Parathyroid adenoma (tissue), 2 donors: ENCODE data around the gene LIMA1.
A peak's percentile ranks its signal among the peaks of the same experiment; 100 is the strongest.

Experiments used
- H2AFZ ChIP-seq: fragments of 300-600 bp; sonication (generic); one replicate; pipeline ENCODE4 v1.7.0; 2017; ENCODE audit warnings: antibody characterized with exemption, mild to moderate bottlenecking
- H3K27ac ChIP-seq: fragments of 300-600 bp; sonication (generic); one replicate; pipeline ENCODE4 v1.7.0; 2017
- H3K27me3 ChIP-seq: fragments of 300-600 bp; sonication (generic); one replicate; pipeline ENCODE4 v1.7.0; 2017; ENCODE audit warnings: low read length; ENCODE audit not compliant: control insufficient read depth, insufficient read depth
- H3K36me3 ChIP-seq: fragments of 300-600 bp; sonication (generic); one replicate; pipeline ENCODE4 v1.7.0; 2017; ENCODE audit warnings: low read length; ENCODE audit not compliant: control insufficient read depth, insufficient read depth
- H3K4me1 ChIP-seq: fragments of 300-600 bp; sonication (generic); one replicate; pipeline ENCODE4 v1.7.0; 2017; ENCODE audit warnings: control low read depth
- H3K4me2 ChIP-seq: fragments of 300-600 bp; sonication (generic); one replicate; pipeline ENCODE4 v1.7.0; 2017; ENCODE audit warnings: low read length
- H3K4me3 ChIP-seq: fragments of 300-600 bp; sonication (generic); one replicate; pipeline ENCODE4 v1.7.0; 2017; ENCODE audit warnings: low read depth, low read length
- H3K79me2 ChIP-seq: fragments of 300-600 bp; sonication (generic); one replicate; pipeline ENCODE4 v1.7.0; 2017; ENCODE audit warnings: control low read depth
- H3K9ac ChIP-seq: fragments of 300-600 bp; sonication (generic); one replicate; pipeline ENCODE4 v1.7.0; 2017; ENCODE audit warnings: mild to moderate bottlenecking
- H3K9me3 ChIP-seq: fragments of 300-600 bp; sonication (generic); one replicate; pipeline ENCODE4 v1.7.0; 2017; ENCODE audit warnings: low read length; ENCODE audit not compliant: control insufficient read depth
- CTCF ChIP-seq: fragments of 300-600 bp; sonication (generic); IDR thresholded peaks from one replicate; pipeline ENCODE4 v1.7.0; 2017; ENCODE audit warnings: antibody characterized with exemption, mild to moderate bottlenecking
- donor health status: primary hyperparathyroidism.

LIMA1 gene

DNA sequence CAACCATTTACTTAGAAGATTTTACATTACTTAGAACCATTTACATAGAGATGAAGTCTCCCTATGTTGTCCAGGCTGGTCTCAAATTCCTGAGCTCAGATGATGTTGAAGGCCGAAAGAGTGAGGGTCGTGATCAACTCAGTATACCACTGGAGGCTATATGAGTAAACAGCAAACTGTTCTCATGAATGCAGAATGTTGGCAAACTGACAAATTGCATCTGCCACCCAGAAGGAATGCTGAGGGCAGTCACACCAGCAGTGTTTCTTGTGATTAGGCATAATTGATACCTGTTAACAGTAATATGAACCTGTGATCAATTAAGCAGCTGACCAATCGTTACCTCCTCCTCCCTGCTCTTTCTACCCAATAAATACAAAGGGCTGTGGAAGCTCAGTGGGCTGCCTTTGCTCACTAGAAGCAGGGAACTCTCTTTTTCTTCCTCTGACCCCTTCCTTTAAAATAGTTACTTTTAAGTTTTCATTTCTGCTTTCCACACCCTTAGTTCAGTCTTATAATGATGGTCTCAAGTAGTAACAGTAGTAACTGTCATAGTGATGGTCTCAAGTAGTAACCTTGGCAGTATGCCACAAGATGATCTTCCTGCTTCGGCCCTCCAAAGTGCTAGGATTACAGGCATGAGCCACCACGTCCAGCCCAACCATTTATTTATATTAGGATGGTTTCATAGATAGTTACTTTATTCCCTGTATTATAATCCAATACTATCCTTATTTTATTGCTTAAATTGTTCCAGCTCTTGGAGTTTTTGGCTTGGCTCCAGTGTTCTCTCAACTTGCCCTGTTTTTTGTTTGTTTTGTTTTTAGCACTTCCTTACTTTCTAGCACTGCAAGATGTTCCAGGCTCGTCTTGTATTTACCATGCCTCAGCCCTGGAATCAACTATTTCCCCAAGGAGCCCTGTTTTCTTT, 25.8 kb downstream of the LIMA1 start:
- Histone ChIP-seq H3K9me3 (no peaks in the 10 kb centered on the region), H3K27me3 (no peaks in the 10 kb centered on the region), H3K79me2 (no peaks in the 10 kb centered on the region), H3K27ac (peak overlapping the region; percentile 60), H2AFZ (peak overlapping the region; percentile 43), H3K36me3 (no peaks in the 10 kb centered on the region), H3K9ac (no peak overlapping the region), H3K4me2 (peak overlapping the region; percentile 47), H3K4me3 (no peak overlapping the region), H3K4me1 (peaks cover 13% of the 10 kb centered on the region)
- no peak for TF ChIP-seq CTCF

DNA sequence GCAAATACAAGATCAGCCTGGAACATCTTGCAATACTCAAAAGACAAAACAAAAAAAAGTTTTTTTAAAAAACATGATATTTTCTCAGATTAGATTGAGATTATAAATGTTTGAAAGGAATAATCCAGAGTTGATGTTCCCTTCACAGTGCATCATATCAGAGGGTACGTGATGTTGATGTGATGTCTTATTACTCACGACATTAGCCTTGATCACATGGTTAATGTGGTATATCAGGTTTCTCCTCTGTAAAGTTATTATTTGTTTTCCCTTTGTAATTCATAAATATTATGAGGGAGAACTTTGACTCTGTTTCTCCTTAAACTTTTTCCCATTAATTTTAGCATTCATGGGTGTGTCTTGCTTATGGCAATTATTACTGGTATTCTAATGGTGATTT, 26.6 kb downstream of the LIMA1 start:
- Histone ChIP-seq H3K36me3 (no peaks in the 10 kb centered on the region), H3K4me1 (peaks cover 15% of the 10 kb centered on the region), H3K27me3 (no peaks in the 10 kb centered on the region), H3K4me3 (no peak overlapping the region), H3K79me2 (no peaks in the 10 kb centered on the region), H3K9ac (no peak overlapping the region), H3K9me3 (no peaks in the 10 kb centered on the region), H2AFZ (no peak overlapping the region), H3K4me2 (no peak overlapping the region), H3K27ac (no peak overlapping the region)
- no peak for TF ChIP-seq CTCF

DNA sequence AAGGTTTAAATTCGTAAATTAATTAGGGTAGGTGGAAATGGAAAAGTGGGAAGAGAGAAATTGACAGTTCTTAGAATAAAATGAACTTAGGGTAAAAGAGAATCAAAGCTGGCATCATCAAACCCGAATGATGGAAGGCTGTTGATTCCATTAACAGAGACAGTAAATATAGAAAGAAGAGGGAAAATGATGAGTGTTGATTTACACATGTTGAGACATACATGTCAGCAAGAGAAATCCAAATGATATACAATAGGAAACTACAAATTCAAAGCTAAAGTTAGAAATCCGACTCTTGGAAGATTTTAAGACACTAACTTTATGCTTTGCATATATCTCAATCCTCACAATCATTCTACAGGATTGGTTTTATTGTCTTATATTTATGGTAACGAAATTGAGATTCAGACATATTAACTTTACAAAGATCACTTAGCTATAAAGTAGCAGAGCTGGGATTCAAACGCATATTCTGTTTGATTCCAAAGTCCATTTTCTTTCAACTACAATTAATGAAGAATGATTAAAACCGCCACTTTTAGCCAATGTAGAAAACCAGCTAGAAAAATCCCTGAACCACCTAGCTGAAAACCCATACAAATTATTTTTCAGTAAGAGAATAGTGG, 30.2 kb downstream of the LIMA1 start:
- Histone ChIP-seq H3K9ac (no peak overlapping the region), H3K4me1 (peaks cover 13% of the 10 kb centered on the region), H3K9me3 (no peaks in the 10 kb centered on the region), H3K79me2 (no peaks in the 10 kb centered on the region), H3K4me2 (no peak overlapping the region), H2AFZ (no peak overlapping the region), H3K27ac (no peak overlapping the region), H3K27me3 (no peaks in the 10 kb centered on the region), H3K36me3 (no peaks in the 10 kb centered on the region), H3K4me3 (no peak overlapping the region)
- TF ChIP-seq CTCF: no peak

DNA sequence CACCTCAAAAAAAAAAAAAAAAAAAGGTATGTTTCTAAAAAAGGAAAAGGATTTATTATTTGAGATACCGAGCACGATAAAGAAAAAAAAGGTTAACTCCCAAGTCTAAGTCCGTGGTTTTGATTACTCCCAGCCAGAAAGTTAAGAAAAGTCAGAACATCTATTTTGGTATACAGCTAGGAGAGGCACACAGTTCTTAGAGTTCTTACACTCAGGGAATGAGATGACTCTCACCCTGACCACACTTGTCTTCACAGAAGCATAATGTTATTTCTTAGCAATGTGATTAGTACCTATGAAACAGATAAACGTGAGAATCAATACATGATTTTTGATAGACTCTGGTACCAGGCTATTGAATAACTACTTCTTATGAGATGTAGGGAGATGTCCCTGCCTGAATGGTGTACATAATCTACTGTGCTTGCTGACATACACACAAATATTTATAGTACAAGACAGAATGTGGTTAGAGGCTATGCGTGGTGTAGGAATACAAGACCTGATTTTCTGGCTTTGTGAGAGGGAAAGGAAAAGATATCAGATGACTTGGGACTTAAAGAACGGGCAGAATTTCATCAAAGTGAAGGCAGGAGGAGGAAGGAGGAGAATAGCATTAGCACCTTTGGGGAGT, 31.6 kb downstream of the LIMA1 start:
- no peaks in the 10 kb centered on the region for H3K79me2 ChIP-seq
- H3K9me3 ChIP-seq: no peaks in the 10 kb centered on the region
- no peak for TF ChIP-seq CTCF
- no peaks in the 10 kb centered on the region for H3K36me3 ChIP-seq
- H3K4me1 ChIP-seq: peaks cover 3% of the 10 kb centered on the region
- peak overlapping the region; percentile 18 for H3K4me2 ChIP-seq
- no peak overlapping the region for H3K9ac ChIP-seq
- H3K27me3 ChIP-seq: no peaks in the 10 kb centered on the region
- H3K4me3 ChIP-seq: no peak overlapping the region
- peak overlapping the region; percentile 31 for H2AFZ ChIP-seq
- H3K27ac ChIP-seq: no peak overlapping the region
